ENCODE results near the gene TTBK1. TPM values are rescaled to one million over a fixed set of nuclear protein-coding genes. Genes with fewer than 3 reads are reported as not detected.

TTBK1 gene
- total RNA-seq, 4 donors from 2014 or later: 0.06 to 0.14 TPM; not detected in 2

- Histone ChIP-seq H3K4me3 (no peak overlapping the region), H3K4me1 (no peaks in the 10 kb centered on the region), H3K27me3 (peaks cover 8 to 12% of the 10 kb centered on the region in 2 donors), H3K27ac (no peak overlapping the region), H3K36me3 (no peaks in the 10 kb centered on the region), H3K9me3 (no peaks in the 10 kb centered on the region)
- TF ChIP-seq, protein P1, sequence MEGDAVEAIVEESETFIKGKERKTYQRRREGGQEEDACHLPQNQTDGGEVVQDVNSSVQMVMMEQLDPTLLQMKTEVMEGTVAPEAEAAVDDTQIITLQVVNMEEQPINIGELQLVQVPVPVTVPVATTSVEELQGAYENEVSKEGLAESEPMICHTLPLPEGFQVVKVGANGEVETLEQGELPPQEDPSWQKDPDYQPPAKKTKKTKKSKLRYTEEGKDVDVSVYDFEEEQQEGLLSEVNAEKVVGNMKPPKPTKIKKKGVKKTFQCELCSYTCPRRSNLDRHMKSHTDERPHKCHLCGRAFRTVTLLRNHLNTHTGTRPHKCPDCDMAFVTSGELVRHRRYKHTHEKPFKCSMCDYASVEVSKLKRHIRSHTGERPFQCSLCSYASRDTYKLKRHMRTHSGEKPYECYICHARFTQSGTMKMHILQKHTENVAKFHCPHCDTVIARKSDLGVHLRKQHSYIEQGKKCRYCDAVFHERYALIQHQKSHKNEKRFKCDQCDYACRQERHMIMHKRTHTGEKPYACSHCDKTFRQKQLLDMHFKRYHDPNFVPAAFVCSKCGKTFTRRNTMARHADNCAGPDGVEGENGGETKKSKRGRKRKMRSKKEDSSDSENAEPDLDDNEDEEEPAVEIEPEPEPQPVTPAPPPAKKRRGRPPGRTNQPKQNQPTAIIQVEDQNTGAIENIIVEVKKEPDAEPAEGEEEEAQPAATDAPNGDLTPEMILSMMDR (IDR thresholded peaks at IDR 0.05): no peak
- TF ChIP-seq POLR2A (IDR thresholded peaks at IDR 0.05): no peak
- no peak for DNase-seq
- intact Hi-C loops (cut with DNase I; ENCODE audit: low total_unique reads): no loop called here
These were observed 1.8 kb upstream of the TTBK1 start for GRCh38 chr6:43241446-43241845.

GRCh38 chr6:43243664-43244321 lies 512 bp downstream of the TTBK1 start:
- Histone ChIP-seq H3K4me1 (peaks cover 0 to 3% of the 10 kb centered on the region in 2 donors), H3K27ac (no peak overlapping the region), H3K36me3 (no peaks in the 10 kb centered on the region), H3K9me3 (no peaks in the 10 kb centered on the region), H3K4me3 (no peak overlapping the region), H3K27me3 (peaks cover 8 to 12% of the 10 kb centered on the region in 2 donors)
- TF ChIP-seq POLR2A (IDR thresholded peaks at IDR 0.05): no peak
- TF ChIP-seq, protein P1 (IDR thresholded peaks at IDR 0.05): no peak
- intact Hi-C loops (cut with DNase I; ENCODE audit: low total_unique reads): no loop called here
- no peak for DNase-seq

DNA sequence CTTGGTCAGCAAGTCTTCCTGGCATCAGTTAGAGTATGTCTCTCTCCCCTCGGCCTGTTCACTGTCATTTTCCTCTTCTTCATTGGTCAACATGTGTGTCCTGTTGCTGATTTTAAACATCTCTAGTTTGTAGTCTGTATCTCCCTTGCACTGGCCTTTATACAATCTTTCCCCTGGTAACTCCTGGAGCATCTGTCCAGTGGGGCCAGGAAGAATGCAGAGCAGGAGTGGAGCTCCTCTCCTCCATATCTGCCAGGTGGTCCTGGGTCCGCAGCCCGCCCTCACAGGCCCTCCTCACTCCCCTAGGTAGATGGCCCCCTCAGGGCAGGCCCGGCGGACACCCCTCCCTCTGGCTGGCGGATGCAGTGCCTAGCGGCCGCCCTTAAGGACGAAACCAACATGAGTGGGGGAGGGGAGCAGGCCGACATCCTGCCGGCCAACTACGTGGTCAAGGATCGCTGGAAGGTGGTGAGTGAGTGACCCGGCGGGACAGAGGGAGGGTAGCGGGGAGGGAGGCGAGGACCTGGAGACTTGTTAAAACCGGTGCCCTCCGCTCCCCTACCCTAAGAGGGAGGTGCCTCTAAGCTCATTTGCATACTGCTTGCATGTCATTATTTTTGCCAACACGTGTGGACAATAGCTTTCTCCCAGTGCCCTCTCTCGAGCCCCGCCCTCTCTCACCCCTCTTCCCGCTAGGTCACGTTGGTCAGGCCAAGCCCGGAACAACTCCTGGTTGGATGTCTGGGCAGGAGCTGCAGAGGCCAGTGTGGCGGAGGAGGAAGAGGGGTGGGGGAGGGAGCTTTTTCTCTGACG lies 3.2 kb downstream of the TTBK1 start:
- DNase-seq: peak in 1 of 2 donors; percentile 31
- Histone ChIP-seq H3K4me3 (peak overlapping the region; percentile 26 to 27), H3K27me3 (peaks cover 8 to 12% of the 10 kb centered on the region in 2 donors), H3K4me1 (peaks cover 0 to 3% of the 10 kb centered on the region in 2 donors), H3K27ac (no peak overlapping the region), H3K36me3 (no peaks in the 10 kb centered on the region), H3K9me3 (no peaks in the 10 kb centered on the region)
- TF ChIP-seq, protein P1 (IDR thresholded peaks at IDR 0.05): no peak
- no peak for TF ChIP-seq POLR2A (IDR thresholded peaks at IDR 0.05)
- intact Hi-C loops (cut with DNase I; ENCODE audit: low total_unique reads): no loop called here

DNA sequence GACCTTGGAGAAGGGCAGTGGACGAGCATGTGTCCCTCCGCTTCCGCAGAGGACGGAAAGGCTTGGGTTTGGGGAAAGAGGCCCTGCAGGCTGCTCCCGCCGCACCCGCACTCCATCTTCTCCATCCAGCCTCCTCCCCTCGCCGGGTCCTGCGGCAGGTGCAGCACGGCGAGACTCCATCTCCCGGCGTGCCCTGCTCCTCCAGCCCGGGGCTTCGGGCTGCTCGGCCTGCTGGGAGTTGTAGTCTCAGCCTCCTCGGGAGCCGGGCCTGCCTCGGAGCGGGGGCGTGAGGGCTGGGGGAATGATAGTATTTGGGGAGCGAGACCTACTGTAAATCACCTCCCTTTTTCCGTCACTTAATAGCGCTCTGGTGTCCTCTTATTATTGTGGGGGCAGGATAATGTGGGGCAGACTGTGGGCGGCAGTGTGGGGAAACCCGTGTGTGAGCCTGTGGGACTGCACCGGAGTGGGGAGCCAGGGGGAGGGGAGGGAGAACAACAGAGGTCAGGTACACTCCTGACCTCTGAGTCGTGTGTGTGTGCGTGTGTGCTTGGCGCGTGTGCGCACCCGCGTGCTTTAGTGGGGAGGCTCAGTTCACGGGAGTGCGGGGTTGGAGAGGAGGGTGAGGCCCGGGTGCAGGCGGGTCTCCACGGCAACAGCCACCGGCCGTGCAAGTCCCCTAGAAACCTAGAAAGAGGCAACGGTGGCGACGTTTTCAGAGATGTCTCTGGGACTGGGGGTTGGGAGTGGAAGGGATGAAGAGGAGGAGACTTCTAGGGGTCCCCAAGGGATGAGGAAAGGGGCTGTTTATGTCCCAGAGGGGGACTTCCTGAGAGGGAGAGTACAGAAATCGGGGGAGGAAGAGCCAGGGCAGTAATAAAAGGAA lies 4.1 kb downstream of the TTBK1 start:
- Histone ChIP-seq H3K9me3 (no peaks in the 10 kb centered on the region), H3K4me1 (peaks cover 0 to 3% of the 10 kb centered on the region in 2 donors), H3K4me3 (peak overlapping the region; percentile 26 to 27), H3K36me3 (no peaks in the 10 kb centered on the region), H3K27me3 (peaks cover 3 to 7% of the 10 kb centered on the region in 2 donors), H3K27ac (no peak overlapping the region)
- peak; percentile 47 to 57 for DNase-seq
- intact Hi-C loops (cut with DNase I; ENCODE audit: low total_unique reads): no loop called here
- TF ChIP-seq, protein P1 (IDR thresholded peaks at IDR 0.05): no peak
- no peak for TF ChIP-seq POLR2A (IDR thresholded peaks at IDR 0.05)
